ENCODE measurements around the gene PNPLA3.

The PNPLA3 gene

GRCh38 chr22:43975041-43975440 lies 51.4 kb downstream of the PNPLA3 start:
- Histone ChIP-seq H3K36me3 (ENCODE audit: control insufficient read depth in 1 of 2, insufficient read depth in 2 of 2, low read length in 2 of 2) (peaks cover 60 to 90% of the 10 kb centered on the region in 2 donors), H3K27ac (ENCODE audit: low read depth, low read length) (no peak overlapping the region), H3K4me1 (ENCODE audit: control insufficient read depth in 1 of 2, insufficient read depth in 2 of 2, low read length in 2 of 2) (peaks cover 2 to 4% of the 10 kb centered on the region in 2 donors), H3K9ac (ENCODE audit: low read depth in 1 of 2, low read length in 2 of 2) (no peak overlapping the region), H3K4me3 (ENCODE audit: low read depth in 1 of 2, low read length in 2 of 2) (no peak overlapping the region), H3K9me3 (ENCODE audit: control insufficient read depth in 1 of 2, low read length in 2 of 2) (no peaks in the 10 kb centered on the region), H3K27me3 (ENCODE audit: control insufficient read depth in 1 of 2, insufficient read depth in 2 of 2, low read length in 2 of 2) (no peaks in the 10 kb centered on the region)

GRCh38 chr22:43976861-43977795 lies 53.5 kb downstream of the PNPLA3 start:
- Histone ChIP-seq H3K36me3 (ENCODE audit: control insufficient read depth in 1 of 2, insufficient read depth in 2 of 2, low read length in 2 of 2) (peaks cover 63 to 90% of the 10 kb centered on the region in 2 donors), H3K27ac (ENCODE audit: low read depth, low read length) (no peak overlapping the region), H3K27me3 (ENCODE audit: control insufficient read depth in 1 of 2, insufficient read depth in 2 of 2, low read length in 2 of 2) (no peaks in the 10 kb centered on the region), H3K9ac (ENCODE audit: low read depth in 1 of 2, low read length in 2 of 2) (no peak overlapping the region), H3K4me1 (ENCODE audit: control insufficient read depth in 1 of 2, insufficient read depth in 2 of 2, low read length in 2 of 2) (no peaks in the 10 kb centered on the region), H3K4me3 (ENCODE audit: low read depth in 1 of 2, low read length in 2 of 2) (no peak overlapping the region), H3K9me3 (ENCODE audit: control insufficient read depth in 1 of 2, low read length in 2 of 2) (no peaks in the 10 kb centered on the region)

DNA sequence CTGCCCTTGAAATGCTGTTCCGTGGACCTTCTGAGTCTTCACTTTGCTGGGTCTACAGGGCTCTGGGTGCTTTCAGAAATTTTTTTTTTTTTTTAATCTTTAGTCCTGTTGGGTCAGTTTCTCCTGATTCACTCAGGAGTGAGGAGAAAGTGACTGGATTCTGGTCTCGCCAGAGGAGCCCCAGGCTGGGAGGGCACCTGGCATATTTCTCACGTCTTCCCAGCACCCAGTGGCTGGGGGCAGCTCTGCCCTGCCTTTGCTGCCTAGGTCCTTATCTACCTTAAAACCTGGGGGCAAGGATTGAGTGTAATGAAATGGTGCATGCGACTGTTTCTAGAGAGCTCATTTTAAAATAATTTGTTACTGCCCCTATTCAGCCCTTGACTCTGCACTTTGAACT lies 55.0 kb downstream of the PNPLA3 start:
- Histone ChIP-seq H3K9me3 (ENCODE audit: control insufficient read depth in 1 of 2, low read length in 2 of 2) (no peaks in the 10 kb centered on the region), H3K27me3 (ENCODE audit: control insufficient read depth in 1 of 2, insufficient read depth in 2 of 2, low read length in 2 of 2) (no peaks in the 10 kb centered on the region), H3K9ac (ENCODE audit: low read depth in 1 of 2, low read length in 2 of 2) (no peak overlapping the region), H3K36me3 (ENCODE audit: control insufficient read depth in 1 of 2, insufficient read depth in 2 of 2, low read length in 2 of 2) (peaks cover 56 to 84% of the 10 kb centered on the region in 2 donors), H3K4me3 (ENCODE audit: low read depth in 1 of 2, low read length in 2 of 2) (no peak overlapping the region), H3K4me1 (ENCODE audit: control insufficient read depth in 1 of 2, insufficient read depth in 2 of 2, low read length in 2 of 2) (no peaks in the 10 kb centered on the region), H3K27ac (ENCODE audit: low read depth, low read length) (no peak overlapping the region)

- Histone ChIP-seq H3K27ac (ENCODE audit: low read depth, low read length) (no peak overlapping the region), H3K27me3 (ENCODE audit: control insufficient read depth in 1 of 2, insufficient read depth in 2 of 2, low read length in 2 of 2) (no peaks in the 10 kb centered on the region), H3K4me3 (ENCODE audit: low read depth in 1 of 2, low read length in 2 of 2) (no peak overlapping the region), H3K4me1 (ENCODE audit: control insufficient read depth in 1 of 2, insufficient read depth in 2 of 2, low read length in 2 of 2) (no peaks in the 10 kb centered on the region), H3K9ac (ENCODE audit: low read depth in 1 of 2, low read length in 2 of 2) (no peak overlapping the region), H3K36me3 (ENCODE audit: control insufficient read depth in 1 of 2, insufficient read depth in 2 of 2, low read length in 2 of 2) (peaks cover 48 to 81% of the 10 kb centered on the region in 2 donors), H3K9me3 (ENCODE audit: control insufficient read depth in 1 of 2, low read length in 2 of 2) (no peaks in the 10 kb centered on the region)
Measured at GRCh38 chr22:43980579-43980978, 57.0 kb downstream of the PNPLA3 start.

DNA sequence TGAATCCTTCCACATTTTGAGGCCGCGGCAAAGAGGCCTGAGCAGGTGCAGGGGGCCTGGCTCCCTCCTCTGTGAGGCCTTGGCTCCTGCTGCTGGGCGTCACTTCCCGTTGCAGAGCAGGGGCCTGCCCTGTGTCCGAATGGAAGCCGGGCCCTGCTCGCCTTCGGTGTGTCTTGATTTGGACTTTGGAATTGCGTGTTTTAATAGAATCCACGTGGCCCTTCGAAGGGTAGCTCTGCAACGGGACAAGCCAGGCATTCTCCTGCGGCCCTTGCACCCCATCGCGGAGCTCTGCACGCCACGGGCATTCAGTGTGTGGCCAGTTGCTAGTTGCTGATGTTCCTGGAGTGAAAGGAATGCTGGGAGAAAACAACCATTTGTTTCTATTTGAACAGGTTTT lies 57.4 kb downstream of the PNPLA3 start:
- Histone ChIP-seq H3K4me1 (ENCODE audit: control insufficient read depth in 1 of 2, insufficient read depth in 2 of 2, low read length in 2 of 2) (no peaks in the 10 kb centered on the region), H3K27ac (ENCODE audit: low read depth, low read length) (no peak overlapping the region), H3K9ac (ENCODE audit: low read depth in 1 of 2, low read length in 2 of 2) (no peak overlapping the region), H3K4me3 (ENCODE audit: low read depth in 1 of 2, low read length in 2 of 2) (no peak overlapping the region), H3K36me3 (ENCODE audit: control insufficient read depth in 1 of 2, insufficient read depth in 2 of 2, low read length in 2 of 2) (peaks cover 44 to 81% of the 10 kb centered on the region in 2 donors), H3K9me3 (ENCODE audit: control insufficient read depth in 1 of 2, low read length in 2 of 2) (no peaks in the 10 kb centered on the region), H3K27me3 (ENCODE audit: control insufficient read depth in 1 of 2, insufficient read depth in 2 of 2, low read length in 2 of 2) (no peaks in the 10 kb centered on the region)

- no peak overlapping the region for H3K27ac ChIP-seq (ENCODE audit: low read depth, low read length)
- H3K4me3 ChIP-seq (ENCODE audit: low read depth in 1 of 2, low read length in 2 of 2), result no peak overlapping the region
- H3K9me3 ChIP-seq (ENCODE audit: control insufficient read depth in 1 of 2, low read length in 2 of 2), result no peaks in the 10 kb centered on the region
- H3K27me3 ChIP-seq (ENCODE audit: control insufficient read depth in 1 of 2, insufficient read depth in 2 of 2, low read length in 2 of 2), result no peaks in the 10 kb centered on the region
- no peaks in the 10 kb centered on the region for H3K4me1 ChIP-seq (ENCODE audit: control insufficient read depth in 1 of 2, insufficient read depth in 2 of 2, low read length in 2 of 2)
- peaks cover 31 to 76% of the 10 kb centered on the region in 2 donors for H3K36me3 ChIP-seq (ENCODE audit: control insufficient read depth in 1 of 2, insufficient read depth in 2 of 2, low read length in 2 of 2)
- H3K9ac ChIP-seq (ENCODE audit: low read depth in 1 of 2, low read length in 2 of 2), result no peak overlapping the region
Measured at GRCh38 chr22:43983808-43984207, 60.2 kb downstream of the PNPLA3 start.

DNA sequence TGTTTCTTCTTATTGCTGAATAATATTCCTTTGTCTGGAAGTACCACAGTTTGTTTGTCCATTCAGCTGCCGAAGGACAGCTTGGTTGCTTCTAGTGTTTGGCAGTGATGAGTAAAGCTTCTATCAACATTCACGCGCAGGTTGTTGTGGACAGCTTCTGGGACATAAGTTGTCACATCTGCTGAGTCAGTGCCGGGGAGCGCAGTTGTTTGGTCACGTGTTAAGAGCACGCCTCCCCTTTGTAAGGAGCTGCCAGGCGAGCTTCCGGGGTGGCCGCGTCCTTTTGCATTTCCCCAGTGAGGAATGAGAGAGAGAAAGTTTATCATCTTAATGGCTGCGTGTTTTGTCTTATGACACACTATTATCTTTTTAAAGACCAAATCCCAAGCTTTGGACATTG lies 61.9 kb downstream of the PNPLA3 start:
- no peak overlapping the region for H3K27ac ChIP-seq (ENCODE audit: low read depth, low read length)
- no peak overlapping the region for H3K4me3 ChIP-seq (ENCODE audit: low read depth in 1 of 2, low read length in 2 of 2)
- H3K4me1 ChIP-seq (ENCODE audit: control insufficient read depth in 1 of 2, insufficient read depth in 2 of 2, low read length in 2 of 2), result no peaks in the 10 kb centered on the region
- no peak overlapping the region for H3K9ac ChIP-seq (ENCODE audit: low read depth in 1 of 2, low read length in 2 of 2)
- no peaks in the 10 kb centered on the region for H3K27me3 ChIP-seq (ENCODE audit: control insufficient read depth in 1 of 2, insufficient read depth in 2 of 2, low read length in 2 of 2)
- no peaks in the 10 kb centered on the region for H3K9me3 ChIP-seq (ENCODE audit: control insufficient read depth in 1 of 2, low read length in 2 of 2)
- H3K36me3 ChIP-seq (ENCODE audit: control insufficient read depth in 1 of 2, insufficient read depth in 2 of 2, low read length in 2 of 2), result peaks cover 23 to 75% of the 10 kb centered on the region in 2 donors

GRCh38 chr22:43988116-43988820 lies 64.7 kb downstream of the PNPLA3 start:
- Histone ChIP-seq H3K9me3 (ENCODE audit: control insufficient read depth in 1 of 2, low read length in 2 of 2) (no peaks in the 10 kb centered on the region), H3K36me3 (ENCODE audit: control insufficient read depth in 1 of 2, insufficient read depth in 2 of 2, low read length in 2 of 2) (peaks cover 25 to 84% of the 10 kb centered on the region in 2 donors), H3K4me3 (ENCODE audit: low read depth in 1 of 2, low read length in 2 of 2) (no peak overlapping the region), H3K27ac (ENCODE audit: low read depth, low read length) (no peak overlapping the region), H3K9ac (ENCODE audit: low read depth in 1 of 2, low read length in 2 of 2) (no peak overlapping the region), H3K4me1 (ENCODE audit: control insufficient read depth in 1 of 2, insufficient read depth in 2 of 2, low read length in 2 of 2) (no peaks in the 10 kb centered on the region), H3K27me3 (ENCODE audit: control insufficient read depth in 1 of 2, insufficient read depth in 2 of 2, low read length in 2 of 2) (no peaks in the 10 kb centered on the region)

DNA sequence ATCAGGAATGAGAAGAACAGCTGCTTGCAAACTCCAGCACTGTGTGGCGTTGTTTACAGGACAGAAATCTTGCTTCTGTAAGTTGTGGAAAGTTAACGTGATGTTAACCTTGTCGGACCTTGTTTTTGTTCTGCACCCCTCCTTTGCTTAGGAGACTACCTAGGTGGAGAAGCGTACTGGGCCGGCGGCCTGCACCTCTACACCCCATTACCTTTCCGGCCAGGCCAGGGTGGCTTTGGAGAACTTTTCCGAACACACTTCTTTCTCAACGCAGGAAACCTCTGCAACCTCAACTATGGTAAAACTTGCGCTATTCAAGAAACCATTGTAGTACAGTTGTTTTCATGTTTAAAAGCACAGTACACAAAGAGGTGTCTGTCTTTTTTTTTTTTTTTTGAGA lies 65.4 kb downstream of the PNPLA3 start:
- Histone ChIP-seq H3K36me3 (ENCODE audit: control insufficient read depth in 1 of 2, insufficient read depth in 2 of 2, low read length in 2 of 2) (peaks cover 19 to 84% of the 10 kb centered on the region in 2 donors), H3K4me1 (ENCODE audit: control insufficient read depth in 1 of 2, insufficient read depth in 2 of 2, low read length in 2 of 2) (no peaks in the 10 kb centered on the region)

DNA sequence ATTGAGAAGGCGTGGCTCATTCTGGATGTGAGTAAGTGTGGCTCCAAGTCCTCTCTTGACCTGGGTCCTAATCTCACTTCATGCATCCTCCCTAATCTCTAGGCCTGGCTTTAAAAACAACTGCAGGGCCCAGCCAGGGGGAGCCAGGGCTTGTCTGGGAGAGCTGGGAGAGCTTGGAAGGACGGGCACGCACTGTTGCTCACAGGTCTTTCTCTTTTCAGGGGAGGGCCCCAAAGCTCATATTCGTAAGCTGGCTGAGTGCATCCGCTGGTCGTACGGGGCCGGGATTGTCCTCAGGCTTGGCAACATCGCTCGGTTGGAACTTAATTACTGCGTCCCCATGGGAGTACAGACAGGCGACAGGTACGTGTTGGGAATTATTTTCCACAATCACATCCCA lies 66.4 kb downstream of the PNPLA3 start:
- H3K36me3 ChIP-seq (ENCODE audit: control insufficient read depth in 1 of 2, insufficient read depth in 2 of 2, low read length in 2 of 2), result peaks cover 19 to 85% of the 10 kb centered on the region in 2 donors

More for the DNA sequence above, 65.4 kb downstream of the PNPLA3 start:
- Histone ChIP-seq H3K27ac (ENCODE audit: low read depth, low read length) (no peak overlapping the region), H3K9me3 (ENCODE audit: control insufficient read depth in 1 of 2, low read length in 2 of 2) (no peaks in the 10 kb centered on the region), H3K9ac (ENCODE audit: low read depth in 1 of 2, low read length in 2 of 2) (no peak overlapping the region), H3K27me3 (ENCODE audit: control insufficient read depth in 1 of 2, insufficient read depth in 2 of 2, low read length in 2 of 2) (no peaks in the 10 kb centered on the region), H3K4me3 (ENCODE audit: low read depth in 1 of 2, low read length in 2 of 2) (no peak overlapping the region)

More for the DNA sequence above, 66.4 kb downstream of the PNPLA3 start:
- no peaks in the 10 kb centered on the region for H3K4me1 ChIP-seq (ENCODE audit: control insufficient read depth in 1 of 2, insufficient read depth in 2 of 2, low read length in 2 of 2)
- H3K27ac ChIP-seq (ENCODE audit: low read depth, low read length), result no peak overlapping the region
- no peak overlapping the region for H3K4me3 ChIP-seq (ENCODE audit: low read depth in 1 of 2, low read length in 2 of 2)
- no peaks in the 10 kb centered on the region for H3K27me3 ChIP-seq (ENCODE audit: control insufficient read depth in 1 of 2, insufficient read depth in 2 of 2, low read length in 2 of 2)
- H3K9me3 ChIP-seq (ENCODE audit: control insufficient read depth in 1 of 2, low read length in 2 of 2), result no peaks in the 10 kb centered on the region
- H3K9ac ChIP-seq (ENCODE audit: low read depth in 1 of 2, low read length in 2 of 2), result no peak overlapping the region

All from duodenal mucosa (tissue), 2 donors.